Effector CD8-positive, alpha-beta T cell (primary cell): ENCODE results near the gene NCF2.

Source experiments
- DNase-seq: peaks from one replicate; lab custom pipeline; 2025; lab: John Stamatoyannopoulos, UW

The NCF2 gene

DNA sequence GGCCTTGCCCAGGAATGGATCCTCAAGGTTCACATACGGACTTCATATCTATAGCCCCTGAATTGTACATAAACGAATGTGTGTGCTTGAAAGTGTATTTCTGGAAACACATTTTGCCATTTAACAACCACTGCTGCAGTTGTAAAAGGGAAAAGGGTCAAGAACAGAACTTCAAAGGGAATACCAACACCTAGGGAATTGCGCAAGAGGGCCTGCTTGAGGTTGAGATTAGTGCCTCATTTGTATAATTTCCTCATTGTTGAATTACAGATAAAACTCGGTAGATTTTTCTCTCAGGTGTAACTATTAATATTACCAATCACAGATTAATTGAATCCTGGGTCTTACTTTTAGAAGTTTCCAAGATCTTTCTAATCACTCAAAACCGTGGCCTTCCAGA is 6.1 kb downstream of the NCF2 start:
- no peak for DNase-seq

- no peak for DNase-seq
Observed at GRCh38 chr1:183583466-183583865, 6.8 kb downstream of the NCF2 start.

DNA sequence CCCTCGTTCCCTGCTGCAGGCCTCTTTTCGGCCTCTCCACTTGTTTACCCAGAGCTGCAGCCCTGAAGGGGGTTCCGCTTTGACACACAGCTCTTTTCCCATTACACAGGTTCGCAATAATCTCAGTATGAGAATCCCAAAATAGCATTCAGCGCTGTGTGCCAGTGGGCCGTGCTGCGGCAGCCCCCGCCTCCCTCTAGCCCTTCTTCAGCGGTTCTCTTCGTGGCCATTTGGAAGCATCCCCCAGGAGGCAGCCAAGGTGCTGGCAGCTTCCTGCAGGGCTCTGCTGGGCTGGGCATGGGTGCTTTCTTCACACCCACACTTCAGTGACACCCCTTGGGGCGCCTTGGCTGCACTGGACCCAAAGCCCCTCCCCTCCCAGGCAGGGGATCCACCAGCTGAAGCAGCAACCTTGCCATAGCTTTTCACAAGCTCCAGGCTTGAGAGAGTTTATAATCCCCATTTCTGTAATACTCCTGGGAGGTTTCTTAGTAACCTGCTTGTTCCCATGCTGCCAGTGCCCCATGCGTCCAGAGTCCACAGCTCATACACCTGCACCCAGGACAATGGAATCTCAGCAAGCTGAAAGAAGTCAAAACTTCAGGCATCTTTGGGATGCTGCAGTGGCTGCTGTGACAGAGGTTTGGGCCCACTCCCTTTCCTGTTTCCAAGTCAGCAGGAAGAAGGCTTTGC is 8.1 kb downstream of the NCF2 start:
- DNase-seq = no peak

DNA sequence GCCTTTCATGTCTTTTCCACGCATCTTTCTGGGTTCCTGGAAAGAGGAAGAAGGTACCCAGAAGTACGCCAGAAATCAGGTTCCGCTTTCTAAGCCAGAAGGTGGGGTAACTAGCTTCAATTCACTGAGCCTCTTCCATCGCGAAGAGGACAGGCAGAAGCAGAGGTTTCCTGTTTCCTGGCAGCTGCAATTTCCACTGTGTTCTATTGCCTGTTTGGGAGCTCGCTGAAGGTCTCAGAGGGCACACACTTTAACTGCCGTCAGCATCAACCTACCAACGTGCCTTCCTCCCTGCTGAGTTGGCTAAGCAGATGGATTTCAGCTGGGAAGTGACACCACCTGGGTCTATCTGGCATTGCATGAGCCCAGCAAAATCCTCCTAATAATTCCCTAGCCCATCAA is 10.0 kb downstream of the NCF2 start:
- DNase-seq = no peak

GRCh38 chr1:183578856-183579255 is 11.4 kb downstream of the NCF2 start:
- no peak for DNase-seq

GRCh38 chr1:183577897-183578465 is 12.3 kb downstream of the NCF2 start:
- no peak for DNase-seq

GRCh38 chr1:183576537-183576936 is 13.7 kb downstream of the NCF2 start:
- DNase-seq = no peak

- DNase-seq = no peak
Observed at GRCh38 chr1:183575606-183576005, 14.7 kb downstream of the NCF2 start.

DNA sequence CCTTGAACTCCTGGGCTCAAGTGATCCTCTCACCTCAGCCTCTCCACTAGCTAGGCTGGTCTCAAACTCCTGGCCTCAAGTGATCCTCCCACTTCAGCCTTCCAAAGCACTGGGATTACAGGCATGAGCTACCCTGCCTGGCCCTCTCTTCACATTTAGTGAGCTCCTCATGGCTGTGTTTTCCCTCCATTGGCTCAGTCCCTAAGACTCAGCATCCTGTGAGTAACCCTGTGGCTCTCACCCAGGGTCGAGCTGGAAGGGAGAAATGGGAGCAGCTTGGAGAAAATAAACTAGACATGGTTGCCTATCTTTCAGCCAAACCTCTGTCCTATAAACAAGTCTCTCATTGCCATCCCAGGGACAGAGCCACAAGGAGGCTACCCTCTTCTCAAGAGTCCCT is 17.5 kb downstream of the NCF2 start:
- no peak for DNase-seq

DNA sequence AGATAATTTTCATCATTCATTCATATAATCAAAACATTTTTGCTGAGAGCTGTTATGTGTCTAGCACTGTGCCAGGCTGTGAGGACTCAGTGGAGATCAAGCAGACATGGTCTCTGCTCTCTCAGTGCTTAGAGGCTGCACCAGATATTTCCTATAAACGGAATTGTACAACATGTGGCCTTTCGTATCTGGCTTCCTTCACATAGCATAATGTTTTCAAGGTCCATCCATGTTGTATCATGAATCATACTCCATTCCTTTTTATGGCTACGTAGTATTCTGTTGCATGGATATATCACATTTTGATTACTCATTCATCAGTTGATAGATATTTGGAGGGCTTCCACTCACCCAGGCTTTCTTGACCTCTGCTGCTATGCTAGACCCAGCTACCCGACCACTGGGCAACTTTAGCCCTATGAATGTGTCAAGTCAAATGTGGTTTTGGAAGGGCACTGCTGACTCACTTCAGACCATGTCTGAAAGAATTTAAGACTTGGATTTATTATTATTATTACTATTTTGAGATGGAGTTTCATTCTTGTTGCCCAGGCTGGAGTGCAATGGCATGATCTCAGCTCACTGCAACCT is 18.5 kb downstream of the NCF2 start:
- DNase-seq = no peak

DNA sequence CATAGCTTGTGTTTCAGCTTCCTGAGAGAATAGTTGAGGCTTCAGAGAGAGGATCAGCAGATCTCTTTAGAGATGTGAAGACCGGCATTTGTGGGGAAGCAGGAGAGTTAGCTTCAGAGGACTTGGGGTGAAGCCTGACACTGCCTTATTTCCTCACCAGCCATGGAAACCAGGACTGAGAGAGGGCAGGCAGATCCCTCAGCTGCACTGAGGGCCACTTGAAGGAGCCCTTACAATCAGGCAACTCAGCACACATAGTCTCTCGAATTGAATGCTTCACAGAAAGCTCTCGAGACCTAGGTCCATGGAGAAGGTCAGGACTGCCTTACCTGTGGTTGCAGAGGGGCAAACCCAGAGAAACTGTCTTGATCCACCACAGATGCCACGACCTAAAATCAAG is 19.8 kb downstream of the NCF2 start:
- no peak for DNase-seq

DNA sequence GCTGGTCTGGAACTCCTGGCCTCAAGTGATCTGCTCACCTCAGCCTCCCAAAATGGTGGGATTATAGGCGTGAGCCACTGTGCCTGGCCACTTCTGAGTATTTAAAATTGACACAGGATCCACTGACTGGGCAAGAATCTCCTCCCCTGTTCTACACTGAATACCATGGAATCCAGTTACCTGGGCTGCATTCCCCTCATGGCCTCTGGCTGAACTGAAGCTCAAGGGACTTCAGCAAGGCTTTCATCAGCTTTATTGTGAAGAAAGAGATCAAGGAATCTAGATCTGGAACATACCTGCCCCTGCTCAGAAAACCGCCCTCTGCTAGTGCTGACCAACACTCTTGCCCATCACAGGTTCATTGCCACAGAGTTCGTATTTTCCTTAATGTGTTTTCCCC is 20.5 kb downstream of the NCF2 start:
- DNase-seq = no peak

- DNase-seq = no peak
Observed at GRCh38 chr1:183569141-183569540, 21.1 kb downstream of the NCF2 start.

GRCh38 chr1:183568176-183569021 is 21.9 kb downstream of the NCF2 start:
- DNase-seq = no peak

DNA sequence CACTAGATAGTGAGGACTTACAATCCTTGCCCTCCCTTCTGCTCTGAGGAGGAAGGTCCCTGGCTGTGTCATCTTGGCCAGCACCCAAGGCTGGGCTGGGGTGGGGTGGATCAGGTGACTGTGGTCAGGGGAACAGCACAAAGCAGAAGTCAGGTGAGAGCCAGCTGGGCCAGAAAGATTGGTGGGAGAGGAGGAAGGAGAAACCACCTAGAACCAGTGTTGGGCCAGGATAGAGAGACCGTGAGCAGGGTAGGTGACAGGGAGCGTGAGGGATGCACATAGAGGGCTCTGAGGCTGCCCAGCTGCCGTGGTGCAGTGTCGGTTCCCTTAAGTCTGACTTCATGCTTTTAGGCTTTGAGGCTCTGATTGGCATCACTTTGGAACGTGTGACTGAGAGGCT is 22.7 kb downstream of the NCF2 start:
- no peak for DNase-seq

DNA sequence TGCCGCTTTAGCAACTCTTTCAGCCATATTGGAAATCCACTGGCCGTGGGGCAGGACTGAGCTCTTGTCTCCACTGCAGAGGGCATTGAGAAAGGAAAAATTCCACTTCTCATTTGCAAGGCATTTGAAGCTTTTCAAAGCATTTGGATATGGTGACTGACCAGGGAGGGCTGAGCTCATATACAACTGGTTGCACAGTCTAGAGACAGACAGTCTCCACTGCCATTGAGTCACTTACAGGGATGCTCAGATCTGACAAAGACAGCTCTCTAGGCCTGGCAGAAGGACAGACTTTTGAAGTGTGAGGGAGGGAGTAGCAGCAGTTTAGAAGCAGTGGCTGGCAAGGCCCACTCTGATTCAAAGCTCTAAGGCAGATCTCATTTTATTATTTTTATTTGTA is 24.2 kb downstream of the NCF2 start:
- no peak for DNase-seq

DNA sequence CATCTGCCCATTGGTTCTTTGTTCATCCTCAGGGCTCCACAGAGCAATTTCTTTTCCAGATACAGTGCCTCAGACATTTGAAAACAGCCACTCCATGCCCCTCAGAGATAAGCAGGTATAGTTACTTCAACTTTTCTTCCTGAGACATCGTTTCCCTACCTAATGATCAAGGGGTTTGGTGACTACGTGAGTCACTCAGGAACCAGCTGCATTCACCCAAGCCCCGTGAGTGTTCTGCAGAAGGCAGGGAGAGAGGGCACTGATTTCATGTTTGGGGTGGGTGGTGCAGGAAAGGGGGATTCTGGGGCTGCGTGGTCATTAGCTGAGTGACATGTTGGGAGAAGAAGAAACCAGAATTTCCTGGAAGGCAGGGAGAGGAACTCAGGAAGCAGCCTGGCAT is 25.0 kb downstream of the NCF2 start:
- no peak for DNase-seq

- no peak for DNase-seq
Observed at GRCh38 chr1:183562701-183563100, 27.6 kb downstream of the NCF2 start.

DNA sequence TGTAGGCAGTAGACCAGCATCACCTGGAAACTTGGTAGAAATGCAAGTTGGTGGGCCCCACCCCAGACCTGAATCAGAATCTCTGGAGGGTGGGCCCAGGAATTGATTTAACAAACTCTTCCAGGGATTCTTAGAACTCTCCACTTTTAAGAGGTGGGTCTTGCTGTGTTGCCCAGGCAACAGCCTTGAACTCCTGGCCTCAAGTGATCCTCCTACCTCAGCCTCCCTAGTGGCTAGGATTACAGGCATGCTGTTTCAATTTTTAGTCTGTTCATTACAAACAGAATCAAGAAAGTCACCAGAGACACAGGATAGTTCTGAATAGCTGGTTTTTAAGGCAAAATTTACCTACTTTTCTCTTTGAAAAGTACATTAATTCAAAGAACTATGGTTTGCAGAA is 31.2 kb downstream of the NCF2 start:
- no peak for DNase-seq

GRCh38 chr1:183554577-183554976 is 35.7 kb downstream of the NCF2 start:
- no peak for DNase-seq

DNA sequence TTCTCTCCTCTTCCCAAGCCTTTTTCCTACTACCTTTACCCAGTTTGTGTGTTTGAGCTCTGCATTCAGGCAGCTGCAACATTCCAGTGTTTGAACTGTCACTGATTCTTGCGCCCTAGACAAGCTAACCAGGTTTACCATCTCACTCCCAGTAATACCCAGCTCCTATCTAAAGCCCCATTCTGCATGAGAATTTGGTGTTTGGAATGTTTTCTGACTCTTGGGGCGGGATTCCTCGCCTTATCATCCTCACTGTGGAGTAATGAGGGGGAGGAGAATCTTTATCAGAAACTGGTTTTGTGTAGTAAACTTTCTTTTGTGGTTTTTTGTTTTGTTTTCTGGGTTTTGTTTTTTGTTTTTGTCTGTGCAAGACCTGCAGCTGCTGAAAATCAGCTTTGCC is 36.5 kb downstream of the NCF2 start:
- DNase-seq = no peak

GRCh38 chr1:183553331-183553730 is 36.9 kb downstream of the NCF2 start:
- DNase-seq = no peak

GRCh38 chr1:183552891-183553290 is 37.4 kb downstream of the NCF2 start:
- DNase-seq = no peak
